ENCODE results near the gene MPEG1.
A peak's percentile ranks its signal among the peaks of the same experiment; 100 is the strongest.

MPEG1 gene

DNA sequence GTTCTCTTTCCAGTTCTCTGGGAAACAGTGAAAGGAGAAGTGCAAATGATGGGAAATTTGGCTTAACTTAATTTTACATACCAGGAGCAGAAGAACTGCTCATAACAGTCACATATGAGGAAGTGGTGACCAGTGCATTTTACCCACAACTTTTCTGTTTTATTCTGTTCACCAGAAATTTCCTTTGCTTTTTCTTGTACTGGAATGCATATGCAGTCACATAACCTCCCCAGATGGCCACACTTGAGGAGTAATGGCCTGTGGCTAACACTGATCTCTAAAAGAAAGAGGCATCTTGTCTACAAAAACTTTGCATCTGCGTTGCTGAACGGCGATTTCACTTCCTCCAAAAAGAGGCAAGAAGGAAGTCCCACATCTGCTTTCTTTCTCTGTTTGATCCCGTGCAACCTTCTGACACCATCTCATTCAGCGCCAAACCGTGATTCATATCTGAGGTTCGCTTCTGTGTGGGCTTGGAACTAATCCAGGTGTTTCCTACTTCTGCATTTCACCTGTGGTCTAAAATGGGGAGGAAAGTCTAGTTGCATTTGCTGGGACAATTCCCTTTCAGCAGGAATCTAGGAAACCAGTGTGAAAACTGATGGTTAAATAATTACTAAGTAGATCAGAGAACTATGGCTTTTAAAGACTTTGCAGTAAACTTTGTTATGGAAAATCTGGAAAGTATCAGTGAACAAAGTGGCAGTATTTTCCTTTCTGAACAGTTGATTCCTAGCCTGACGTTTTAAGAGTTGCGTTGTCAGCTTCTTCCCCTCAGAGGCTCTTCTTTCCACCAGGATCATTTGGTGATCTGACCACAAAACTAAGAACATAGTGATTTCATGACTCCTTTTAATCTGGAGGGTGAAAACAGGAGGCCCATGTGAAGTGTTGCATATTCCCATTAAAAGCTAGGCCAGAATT is 4.2 kb upstream of the MPEG1 start:
- DNase-seq = peak in 1 of 5 experiments; percentile 13

DNA sequence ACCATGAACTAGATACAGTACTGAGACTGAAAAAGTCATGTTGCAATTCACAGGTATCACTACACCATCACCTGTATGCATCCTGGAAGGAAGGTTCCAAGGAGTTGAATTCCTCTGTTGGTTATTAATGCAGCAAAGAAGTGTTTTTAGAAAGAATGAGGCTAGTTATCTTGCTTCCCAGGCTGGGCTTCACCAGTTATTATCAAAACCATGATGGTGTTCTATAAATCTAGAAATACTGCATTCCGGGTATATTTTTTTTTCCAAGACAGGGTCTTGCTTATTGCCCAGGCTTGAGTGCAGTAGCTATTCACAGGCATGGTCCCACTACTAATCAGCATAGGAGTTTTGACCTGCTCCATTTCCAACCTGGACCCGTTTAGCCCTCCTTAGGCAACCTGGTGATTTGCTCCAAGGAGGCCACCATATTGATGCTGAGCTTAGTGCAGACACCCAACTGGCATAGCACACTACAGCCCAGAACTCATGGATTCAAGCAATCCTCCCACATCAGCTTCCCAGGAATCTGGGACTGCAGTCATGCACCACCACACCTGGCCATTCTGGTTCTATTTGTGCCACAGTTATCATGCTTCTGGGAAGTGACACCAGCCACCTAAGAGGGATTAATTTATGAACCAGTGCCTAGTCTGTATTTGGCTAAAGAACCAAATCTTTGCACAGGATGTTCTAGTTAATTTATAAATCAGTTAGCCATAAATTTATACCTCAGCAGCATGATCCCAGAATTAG is 1.6 kb upstream of the MPEG1 start:
- DNase-seq = no peak

DNA sequence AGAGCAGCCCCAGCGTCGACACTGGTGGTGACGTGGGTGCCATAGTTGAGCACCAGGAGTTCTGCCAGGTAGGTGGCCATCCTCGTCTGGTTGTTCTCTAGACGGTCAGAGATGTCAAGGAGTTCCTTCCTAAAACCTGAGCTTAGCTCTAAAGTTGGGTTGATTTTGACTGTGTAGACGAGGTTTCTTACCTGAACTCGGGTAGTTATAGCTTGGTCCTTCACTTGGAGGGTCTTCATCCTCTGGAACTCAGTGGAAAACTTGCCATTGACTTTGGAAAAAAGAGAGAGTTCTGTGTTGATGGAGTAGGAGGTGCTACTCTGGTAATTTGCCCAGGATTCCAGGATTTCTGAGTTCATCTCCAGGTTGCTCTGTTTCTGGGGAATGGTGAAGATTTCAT is 505 bp downstream of the MPEG1 start:
- DNase-seq = no peak

DNA sequence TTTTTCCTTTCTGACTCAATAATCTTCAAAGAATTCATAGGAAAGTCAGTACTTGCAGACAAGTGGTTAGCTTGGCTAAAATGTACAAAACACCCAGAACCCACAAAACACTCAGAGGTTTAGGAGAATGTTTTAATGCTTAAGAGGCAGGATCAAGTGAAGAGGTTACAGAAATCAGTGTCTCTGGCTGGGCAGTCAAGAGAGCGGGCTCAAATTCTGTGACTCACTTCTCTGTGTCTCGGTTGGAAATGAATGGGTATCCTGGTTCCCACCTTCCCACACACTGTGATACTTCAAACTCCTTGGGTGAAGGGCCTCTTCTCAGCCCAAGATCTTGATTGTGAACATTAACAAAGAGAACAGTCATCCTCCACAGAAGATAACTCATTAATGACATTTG is 3.8 kb downstream of the MPEG1 start:
- peak in 1 of 5 experiments; percentile 9 for DNase-seq

DNA sequence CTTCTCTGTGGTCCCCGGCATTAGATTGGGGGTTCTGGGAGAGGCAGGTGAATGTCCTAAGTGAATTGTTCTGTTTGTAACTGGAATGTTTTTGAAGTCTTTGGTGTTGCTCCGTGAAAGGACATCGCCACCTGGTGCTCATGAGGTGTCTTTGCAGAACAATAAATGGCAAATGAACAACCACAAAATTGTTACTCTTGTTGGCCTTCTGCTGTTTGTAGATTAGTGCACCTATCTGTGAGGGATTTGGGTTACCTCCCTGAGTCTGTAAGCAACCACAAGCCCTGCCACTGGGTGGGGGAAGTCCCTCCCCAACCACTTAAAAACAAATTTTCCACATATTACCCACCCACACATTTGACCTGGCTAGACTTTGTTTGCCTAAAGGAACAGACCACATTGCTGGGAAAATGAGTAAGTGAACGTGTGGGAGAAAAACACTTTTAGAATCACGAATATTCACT is 4.7 kb downstream of the MPEG1 start:
- DNase-seq = peak in 4 of 5 experiments; percentile 8 to 55 (median 22)

DNA sequence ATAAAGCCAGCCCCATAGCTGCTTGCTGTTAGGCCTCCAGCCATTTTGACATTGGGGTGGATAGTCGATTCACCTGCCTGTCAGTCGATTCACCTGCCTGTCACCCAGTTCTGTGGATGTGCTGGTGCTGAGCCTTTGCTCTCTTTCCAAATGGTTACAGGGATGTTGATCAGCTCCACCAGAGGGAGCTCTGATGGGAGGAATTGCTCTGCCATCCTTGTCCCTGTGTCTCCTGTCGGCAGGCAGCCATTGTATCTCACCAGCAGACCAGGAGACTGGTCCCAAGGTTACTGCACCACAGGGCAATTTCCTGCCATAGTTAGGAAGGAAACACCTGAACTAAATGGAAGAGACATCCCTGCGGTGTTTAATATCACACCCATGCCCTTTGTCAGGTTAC is 6.1 kb downstream of the MPEG1 start:
- no peak for DNase-seq

DNA sequence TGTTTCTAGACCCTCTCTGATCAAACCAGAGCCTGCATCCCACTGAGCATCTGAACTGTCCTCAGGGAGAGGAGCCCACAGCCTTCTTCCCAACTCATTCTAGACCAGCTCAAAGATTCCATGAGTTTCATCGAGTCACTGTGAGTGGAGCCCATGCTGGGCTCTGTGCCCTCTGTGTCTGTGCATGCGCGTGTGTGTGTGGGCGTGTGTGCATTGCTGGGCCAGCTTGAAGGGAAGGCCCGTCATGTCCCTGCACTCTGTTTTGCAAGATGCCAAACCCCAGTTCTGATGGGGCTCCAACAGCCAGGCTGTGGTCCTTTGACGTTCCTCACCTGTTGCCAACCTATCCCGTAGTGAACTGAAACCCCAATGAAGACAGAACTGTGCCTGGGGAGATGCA is 7.1 kb downstream of the MPEG1 start:
- DNase-seq = no peak

DNA sequence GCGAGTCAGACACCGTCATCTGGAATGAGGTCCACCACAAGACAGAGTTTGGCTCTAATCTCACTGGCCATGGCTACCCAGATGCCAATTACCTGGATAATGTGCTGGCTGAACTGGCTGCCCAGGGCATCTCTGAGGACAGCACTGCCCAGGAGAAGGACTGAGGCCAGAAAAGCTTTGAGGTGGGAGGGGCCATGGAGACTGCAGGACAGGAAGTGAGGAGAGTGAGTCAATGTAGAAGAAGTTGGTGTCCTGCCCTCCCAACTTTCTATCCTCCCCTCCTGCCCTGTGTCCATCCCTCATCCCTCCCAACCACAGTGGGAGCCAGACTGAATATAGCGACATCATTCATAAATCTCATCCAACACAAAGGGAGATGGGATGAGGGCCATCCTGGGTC is 8.0 kb downstream of the MPEG1 start:
- no peak for DNase-seq

DNA sequence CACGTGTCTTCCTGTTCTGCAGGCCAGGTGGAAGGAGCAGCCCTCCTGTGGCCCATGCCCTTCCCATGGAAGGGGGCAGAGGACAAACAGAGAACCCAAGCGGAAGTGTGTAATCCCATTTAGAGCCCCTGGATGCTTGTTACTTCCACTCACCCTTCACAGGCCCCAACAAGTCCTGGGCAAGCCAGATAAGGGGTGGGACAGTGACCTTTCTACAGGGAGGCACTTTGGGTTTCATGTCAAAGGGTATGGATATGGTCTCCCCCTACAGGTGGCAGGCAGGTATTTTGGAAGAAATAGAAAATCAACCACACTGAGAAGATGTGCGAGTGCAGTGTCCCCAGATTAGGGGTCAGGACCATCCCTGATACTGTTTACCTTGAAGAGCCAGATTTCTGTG is 11.4 kb downstream of the MPEG1 start:
- DNase-seq = no peak

DNA sequence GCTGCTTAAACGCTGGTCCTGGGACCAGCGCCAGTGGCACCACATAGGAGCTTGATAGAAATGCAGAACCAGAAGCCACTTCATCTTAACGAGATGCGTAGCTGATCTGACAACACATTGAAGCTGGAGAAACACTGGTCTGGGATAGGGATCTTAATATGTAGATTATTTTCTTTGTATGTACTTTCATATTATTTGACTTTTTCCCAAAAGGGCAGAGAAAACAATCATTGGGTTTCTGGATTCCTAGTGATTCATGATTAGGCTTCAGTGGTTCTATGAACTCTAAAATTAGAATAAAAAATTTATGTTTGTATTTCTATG is 12.3 kb downstream of the MPEG1 start:
- no peak for DNase-seq

DNA sequence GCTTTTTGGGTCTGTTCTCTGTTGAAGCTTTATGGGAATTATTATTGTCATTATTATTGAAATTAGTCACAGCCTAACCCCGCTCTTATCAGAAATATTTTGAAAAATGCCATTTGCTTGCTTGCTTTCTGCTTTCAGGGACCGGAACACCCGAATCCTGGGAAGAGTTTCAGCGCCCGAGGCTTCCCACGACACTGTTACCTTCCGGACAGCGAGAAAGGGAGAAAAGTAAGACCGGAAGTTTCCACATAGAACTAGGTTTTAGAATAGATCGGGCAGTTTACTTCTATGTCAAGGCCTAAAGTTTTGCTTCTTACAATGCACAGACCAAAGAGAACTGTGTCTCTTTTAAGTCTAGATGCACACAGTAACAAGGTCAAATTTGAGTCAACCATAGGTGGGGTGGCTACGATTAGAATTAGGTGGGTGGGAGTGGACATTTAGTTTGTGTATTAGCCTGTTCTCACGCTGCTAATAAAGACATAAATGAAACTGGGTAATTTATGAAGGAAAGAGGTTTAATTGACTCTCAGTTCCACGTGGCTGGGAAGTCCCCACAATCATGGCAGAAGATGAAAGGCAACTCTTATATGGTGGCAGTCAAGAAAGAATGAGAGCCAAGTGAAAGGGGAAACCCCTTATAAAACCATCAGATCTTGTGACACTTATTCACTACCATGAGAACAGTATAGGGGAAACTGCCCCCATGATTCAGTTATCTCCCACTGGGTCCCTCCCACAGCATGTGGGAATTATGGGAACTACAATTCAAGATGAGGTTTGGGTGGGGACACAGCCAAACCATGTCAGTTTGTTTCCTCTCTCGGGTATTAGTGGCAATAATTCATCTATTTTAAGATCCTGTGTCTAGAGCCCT is 12.9 kb downstream of the MPEG1 start:
- DNase-seq = peak in 1 of 5 experiments; percentile 19

DNA sequence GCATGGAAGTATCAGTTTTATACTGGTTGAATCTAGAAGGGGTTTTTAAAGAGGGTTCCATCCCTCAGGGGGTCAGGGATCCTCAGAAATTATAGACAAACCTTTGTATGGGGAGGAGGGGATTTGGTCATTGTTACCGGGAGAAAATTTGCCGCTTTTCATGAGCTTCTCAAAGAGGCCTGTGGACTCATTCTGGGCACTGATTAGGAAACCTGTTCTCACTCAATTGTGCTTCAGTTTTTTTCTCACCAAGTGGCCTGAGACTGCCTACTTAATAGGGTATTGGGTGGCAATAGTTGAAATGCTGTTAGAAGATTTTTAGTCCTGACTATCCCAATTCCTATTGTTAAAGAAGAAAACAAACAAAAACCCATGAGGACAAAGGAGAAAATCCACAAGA is 14.0 kb downstream of the MPEG1 start:
- no peak for DNase-seq

DNA sequence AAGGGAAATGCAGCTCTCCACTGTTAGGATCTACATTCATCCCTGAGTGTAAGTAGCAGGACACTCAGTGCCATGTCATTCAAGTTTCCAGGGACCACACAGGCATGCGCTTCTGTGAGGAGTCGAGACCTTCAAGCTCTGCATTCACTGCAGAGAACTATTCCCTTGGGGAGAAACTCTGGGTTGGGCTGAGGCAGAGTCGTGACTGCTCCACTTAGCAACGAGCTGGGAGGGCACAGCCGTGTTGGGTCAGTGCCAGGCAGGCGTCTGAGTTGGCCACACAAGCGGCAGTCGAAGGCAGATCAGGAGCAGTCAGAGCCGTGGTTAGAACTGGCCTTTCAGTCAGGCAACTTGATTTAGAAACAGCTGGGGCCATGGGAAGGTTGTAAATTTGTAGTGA is 14.7 kb downstream of the MPEG1 start:
- DNase-seq = no peak

DNA sequence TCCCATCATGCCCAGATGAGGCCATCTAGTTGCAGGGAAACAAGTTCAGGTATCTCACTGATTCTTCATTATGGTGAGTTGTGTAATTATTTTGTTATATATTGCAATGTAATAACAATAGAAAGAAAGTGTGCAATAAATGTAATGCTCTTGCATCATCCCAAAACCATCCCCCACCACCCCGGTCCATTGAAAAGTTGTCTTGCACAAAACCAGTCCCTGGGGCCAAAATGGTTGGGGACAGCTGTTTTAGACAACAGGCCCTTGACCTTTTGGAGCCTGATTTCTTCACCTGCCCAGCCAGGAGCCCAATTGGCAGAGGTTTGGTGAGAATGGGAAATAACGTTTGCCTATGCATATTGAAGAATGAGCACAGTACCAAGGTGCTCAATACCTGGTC is 15.9 kb downstream of the MPEG1 start:
- DNase-seq = no peak

DNA sequence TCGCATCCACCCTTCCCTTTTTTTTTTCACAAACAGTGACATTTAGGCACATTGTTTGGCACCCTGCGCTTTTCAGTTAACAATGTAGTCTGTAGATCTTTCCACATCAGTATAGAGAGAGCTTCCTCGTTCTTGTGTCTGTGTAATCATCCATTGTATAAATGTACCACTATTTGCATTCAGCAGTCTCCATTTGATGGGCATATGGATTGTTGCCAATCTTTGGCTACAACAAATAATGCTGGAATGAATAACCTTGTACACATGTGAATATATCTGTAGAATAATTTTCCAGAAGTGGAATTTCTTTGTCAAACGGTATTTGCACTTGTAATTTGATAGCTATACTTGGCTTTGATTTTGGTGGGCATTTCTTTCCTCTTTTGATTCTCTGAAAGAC is 17.1 kb downstream of the MPEG1 start:
- no peak for DNase-seq

DNA sequence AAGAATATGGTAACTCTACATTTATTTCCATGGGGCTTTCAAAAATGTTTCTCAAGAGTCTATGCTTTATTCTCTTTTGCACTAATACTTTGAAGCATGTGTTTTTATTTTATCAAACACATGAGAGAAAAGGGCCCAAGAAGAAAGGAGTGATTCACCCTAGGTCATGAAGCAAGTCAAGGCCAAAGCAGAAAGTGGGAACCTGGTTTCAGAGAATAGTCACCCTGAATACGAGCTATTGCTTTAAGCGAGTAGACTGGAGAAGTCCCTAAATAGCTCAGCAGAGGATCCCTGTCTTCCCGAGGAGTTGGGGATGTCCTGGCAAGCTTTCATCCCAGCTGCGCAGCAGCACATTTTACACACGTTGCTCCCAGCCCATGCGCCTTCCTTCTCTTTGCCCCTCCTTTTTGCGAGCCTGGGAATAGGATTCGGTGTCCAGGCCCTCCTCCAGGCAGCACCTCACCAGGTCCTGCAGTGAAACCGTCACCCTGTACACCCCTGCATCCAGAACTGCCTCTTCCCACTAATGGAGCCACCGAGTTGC is 19.1 kb downstream of the MPEG1 start:
- no peak for DNase-seq

DNA sequence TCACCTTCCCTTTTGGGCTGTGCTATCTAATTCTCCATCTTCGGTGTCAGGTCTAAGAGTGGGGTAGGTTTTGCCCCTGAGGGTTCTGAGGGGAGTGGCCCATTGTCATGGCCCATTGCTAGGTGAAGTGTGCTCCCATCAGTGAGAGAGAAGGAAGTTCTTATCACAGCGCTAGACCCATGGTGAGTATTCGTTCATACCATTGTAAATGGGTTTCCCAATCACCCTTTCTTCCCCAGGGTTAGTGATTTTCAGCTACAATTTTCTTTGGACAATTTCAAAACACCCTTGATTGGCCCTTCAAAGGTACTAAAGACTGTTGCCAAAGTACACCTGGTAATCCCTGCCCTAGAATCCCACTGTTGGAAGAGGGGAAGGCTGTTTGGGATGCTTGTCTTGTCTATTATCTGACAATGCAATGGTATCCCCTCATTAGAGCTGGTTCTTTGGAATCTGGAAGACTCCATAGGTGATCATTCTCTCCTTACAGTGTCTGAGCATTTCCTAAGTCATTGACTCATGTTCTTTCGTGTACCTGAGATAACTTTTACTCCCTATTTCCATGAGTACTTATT is 20.2 kb downstream of the MPEG1 start:
- DNase-seq = no peak

DNA sequence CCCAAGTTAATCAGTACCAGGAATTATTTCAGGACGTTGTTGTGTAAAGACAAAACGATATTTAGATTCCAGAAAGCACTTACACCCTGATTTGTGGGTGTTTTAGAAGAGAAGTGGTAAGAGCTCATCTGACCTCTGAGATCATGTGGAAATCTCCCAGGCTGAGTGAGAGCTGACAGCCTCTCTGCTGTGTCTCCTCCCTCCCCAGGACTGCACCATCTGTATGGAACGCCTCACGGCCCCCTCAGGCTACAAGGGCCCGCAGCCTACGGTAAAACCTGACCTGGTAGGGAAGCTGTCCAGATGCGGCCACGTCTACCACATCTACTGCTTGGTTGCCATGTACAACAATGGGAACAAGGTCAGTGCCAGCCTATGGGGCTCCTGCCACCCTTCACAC is 20.8 kb downstream of the MPEG1 start:
- DNase-seq = no peak

DNA sequence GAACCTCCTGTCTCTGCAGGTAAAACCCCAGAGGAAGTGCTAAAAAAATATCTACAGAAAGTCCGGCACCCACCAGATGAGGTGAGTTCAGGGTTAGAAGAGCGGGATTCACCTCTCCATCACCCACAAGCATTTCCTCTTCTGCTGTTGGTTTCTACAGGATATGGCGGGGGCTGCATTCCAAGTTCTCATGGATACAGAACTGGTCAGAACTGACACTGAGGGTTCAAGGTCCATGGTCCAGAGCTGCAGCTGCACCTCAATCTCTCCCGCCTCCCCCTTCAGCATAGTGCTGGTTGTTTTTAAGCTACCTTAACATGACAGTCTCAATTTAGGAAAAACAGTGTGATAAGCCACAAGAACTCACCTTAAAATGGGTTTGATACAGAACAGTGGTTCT is 21.6 kb downstream of the MPEG1 start:
- DNase-seq = no peak

DNA sequence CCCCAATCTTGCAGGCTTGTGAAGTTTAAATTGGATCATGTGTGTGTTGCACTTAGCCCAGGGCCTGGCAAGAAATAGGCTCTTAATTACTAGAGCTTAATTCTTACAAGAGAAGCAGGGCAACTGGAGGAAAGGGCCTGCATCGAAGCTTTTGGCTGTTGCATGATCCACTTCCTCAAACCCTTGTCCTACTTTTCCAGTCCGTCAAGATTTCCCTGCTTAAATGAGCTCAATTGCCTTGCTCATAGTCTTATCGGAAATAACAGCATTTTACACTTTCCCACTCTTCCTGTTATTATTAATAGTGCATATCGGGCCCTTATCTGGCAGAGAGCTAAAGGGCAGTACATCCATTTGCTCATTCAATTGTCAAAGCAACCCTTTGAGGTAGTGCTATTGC is 22.7 kb downstream of the MPEG1 start:
- DNase-seq = no peak

DNA sequence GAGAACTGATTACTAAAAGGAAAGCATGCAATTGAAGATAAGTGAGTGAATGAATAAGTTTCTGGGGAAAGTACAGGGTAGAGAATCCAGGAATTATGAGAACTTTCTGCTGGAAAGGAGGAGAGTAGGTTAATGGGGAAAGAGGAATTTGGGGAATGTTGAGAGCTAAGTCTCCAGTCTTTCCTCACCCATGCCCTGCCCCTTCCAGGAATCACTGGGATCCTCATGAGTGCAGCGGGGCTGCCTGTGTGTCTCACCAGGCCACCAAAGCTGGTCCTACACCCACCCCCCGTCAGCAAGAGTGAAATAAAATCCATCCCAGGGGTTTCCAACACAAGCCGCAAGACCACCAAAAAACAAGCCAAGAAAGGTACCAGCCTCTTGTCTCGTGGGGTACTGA is 23.8 kb downstream of the MPEG1 start:
- no peak for DNase-seq

DNA sequence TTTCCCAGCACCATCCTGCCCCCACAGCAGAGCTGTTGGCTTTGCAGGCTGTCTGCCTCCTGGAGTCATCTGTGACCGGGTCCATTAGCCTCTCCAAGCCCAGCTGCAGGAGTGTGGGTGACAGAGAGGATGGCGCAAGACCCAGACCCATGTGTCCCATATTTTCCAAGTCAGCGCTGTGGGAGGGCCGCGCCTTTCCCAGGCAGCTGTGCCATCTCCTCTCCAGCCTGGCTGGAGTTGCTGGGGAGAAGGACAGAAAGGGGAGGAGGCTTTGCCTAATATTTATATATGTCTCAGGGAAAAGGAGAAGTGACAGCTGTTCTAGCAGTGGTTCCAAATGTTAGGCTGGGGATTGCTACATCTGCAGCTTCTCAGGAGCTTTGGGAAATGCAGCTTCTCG is 25.1 kb downstream of the MPEG1 start:
- no peak for DNase-seq

DNA sequence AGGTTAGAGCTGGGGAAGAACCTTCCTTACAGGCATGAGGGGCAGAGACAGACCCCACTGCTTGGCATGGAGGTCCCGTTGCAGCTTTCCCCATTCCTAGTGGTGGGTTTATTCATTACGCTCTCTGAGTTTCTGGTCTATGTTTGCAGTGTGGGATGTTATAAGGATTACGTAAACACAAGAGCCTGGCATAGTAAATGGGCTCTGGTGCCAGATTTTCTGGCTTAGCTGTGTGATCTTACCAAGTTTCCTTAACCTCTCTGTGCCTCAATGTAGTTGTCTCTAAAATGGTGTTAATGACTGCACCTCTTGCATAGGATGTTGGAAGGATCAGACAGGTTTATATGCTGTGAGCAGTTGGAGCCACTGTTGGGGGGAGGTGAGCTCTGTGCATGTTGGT is 25.7 kb downstream of the MPEG1 start:
- no peak for DNase-seq
